SK-N-MC (cell line): ENCODE results near the gene RFX3.

Experiments
- DNase-seq: peaks from one replicate; pipeline ENCODE4 v3.0.0-alpha.2; 2011; ENCODE audit warnings: low read depth, low spot score
- H3K27ac ChIP-seq: fragments of 200-600 bp; sonication (generic); 2 replicates; pipeline ENCODE4 v1.5.1; 2016; ENCODE audit warnings: mixed run types
- H3K36me3 ChIP-seq: fragments of 200-600 bp; sonication (generic); 2 replicates; pipeline ENCODE4 v1.6.1; 2017; ENCODE audit warnings: antibody characterized with exemption, low read length, mixed read lengths; ENCODE audit not compliant: insufficient read depth
- H3K4me3 ChIP-seq: fragments of 200-600 bp; sonication (generic); 2 replicates; pipeline ENCODE4 v1.5.1; 2016
- H3K9ac ChIP-seq: fragments of 200-600 bp; sonication (generic); 2 replicates; pipeline ENCODE4 v1.8.0; 2017; ENCODE audit warnings: mixed run types, mixed read lengths; ENCODE audit not compliant: insufficient read length
- H3K9me3 ChIP-seq: fragments of 200-600 bp; sonication (generic); 2 replicates; pipeline ENCODE4 v1.6.1; 2017; ENCODE audit warnings: low read depth, mild to moderate bottlenecking, antibody characterized with exemption, low read length, moderate library complexity, mixed read lengths
- EZH2 ChIP-seq: fragments of 200-600 bp; sonication (generic); IDR thresholded peaks from one replicate; pipeline ENCODE4 v1.6.1; 2017; ENCODE audit warnings: antibody characterized with exemption
- FOXP2 ChIP-seq: optimal IDR thresholded peaks from 2 replicates; pipeline ENCODE3; 2011; ENCODE audit warnings: mild to moderate bottlenecking, moderate library complexity; ENCODE audit not compliant: insufficient read depth; ENCODE audit errors: extremely low read length, control extremely low read depth
- POLR2AphosphoS5 ChIP-seq: IDR thresholded peaks from 2 replicates; pipeline ENCODE4 v1.6.1; 2012; ENCODE audit warnings: mild to moderate bottlenecking, low read depth, low read length, borderline replicate concordance

RFX3 gene

GRCh38 chr9:3386753-3387152, 139.0 kb downstream of the RFX3 start:
- DNase-seq, result no peak
- Histone ChIP-seq H3K27ac (no peak overlapping the region), H3K4me3 (no peak overlapping the region), H3K9ac (no peak overlapping the region), H3K9me3 (no peaks in the 10 kb centered on the region), H3K36me3 (peaks cover 6% of the 10 kb centered on the region)
- TF ChIP-seq POLR2AphosphoS5 (no peak), FOXP2 (no peak), EZH2 (no peak)

- Histone ChIP-seq H3K36me3 (peaks cover under 1% of the 10 kb centered on the region; the same call in 1 of the 2 replicates), H3K4me3 (no peak overlapping the region), H3K9ac (no peak overlapping the region), H3K9me3 (no peaks in the 10 kb centered on the region), H3K27ac (no peak overlapping the region)
- TF ChIP-seq EZH2 (no peak), POLR2AphosphoS5 (no peak), FOXP2 (no peak)
- DNase-seq, result no peak
These were observed 139.9 kb downstream of the RFX3 start for GRCh38 chr9:3385871-3386270.

GRCh38 chr9:3371842-3372241, 154.0 kb downstream of the RFX3 start:
- DNase-seq, result no peak
- TF ChIP-seq FOXP2, result no peak
- no peak for TF ChIP-seq POLR2AphosphoS5
- TF ChIP-seq EZH2, result no peak
- Histone ChIP-seq H3K36me3 (no peaks in the 10 kb centered on the region), H3K9ac (no peak overlapping the region), H3K27ac (no peak overlapping the region), H3K9me3 (no peaks in the 10 kb centered on the region), H3K4me3 (no peak overlapping the region)

GRCh38 chr9:3370715-3371114, 155.1 kb downstream of the RFX3 start:
- Histone ChIP-seq H3K36me3 (no peaks in the 10 kb centered on the region), H3K27ac (no peak overlapping the region), H3K9me3 (no peaks in the 10 kb centered on the region), H3K4me3 (no peak overlapping the region), H3K9ac (no peak overlapping the region)
- no peak for DNase-seq
- TF ChIP-seq EZH2, result no peak
- no peak for TF ChIP-seq POLR2AphosphoS5
- no peak for TF ChIP-seq FOXP2

- no peak for DNase-seq
- Histone ChIP-seq H3K9me3 (no peaks in the 10 kb centered on the region), H3K4me3 (no peak overlapping the region), H3K9ac (no peak overlapping the region), H3K27ac (no peak overlapping the region), H3K36me3 (no peaks in the 10 kb centered on the region)
- TF ChIP-seq POLR2AphosphoS5 (no peak), EZH2 (no peak), FOXP2 (no peak)
These were observed 158.6 kb downstream of the RFX3 start for GRCh38 chr9:3367185-3367584.

GRCh38 chr9:3361689-3362392, 164.0 kb downstream of the RFX3 start:
- TF ChIP-seq POLR2AphosphoS5 (no peak), FOXP2 (no peak), EZH2 (no peak)
- no peak overlapping the region for H3K4me3 ChIP-seq
- H3K27ac ChIP-seq, result no peak overlapping the region

GRCh38 chr9:3361116-3361515, 164.7 kb downstream of the RFX3 start:
- no peak overlapping the region for H3K9ac ChIP-seq
- DNase-seq, result no peak
- no peak for TF ChIP-seq POLR2AphosphoS5
- no peak for TF ChIP-seq EZH2
- TF ChIP-seq FOXP2, result no peak
- H3K36me3 ChIP-seq, result no peaks in the 10 kb centered on the region
- no peaks in the 10 kb centered on the region for H3K9me3 ChIP-seq
- H3K4me3 ChIP-seq, result no peak overlapping the region
- H3K27ac ChIP-seq, result no peak overlapping the region

More at GRCh38 chr9:3361689-3362392, 164.0 kb downstream of the RFX3 start:
- Histone ChIP-seq H3K36me3 (no peaks in the 10 kb centered on the region), H3K9ac (no peak overlapping the region), H3K9me3 (no peaks in the 10 kb centered on the region)
- DNase-seq, result no peak

- H3K27ac ChIP-seq, result no peak overlapping the region
- H3K9me3 ChIP-seq, result no peaks in the 10 kb centered on the region
- no peak overlapping the region for H3K9ac ChIP-seq
- no peak for TF ChIP-seq POLR2AphosphoS5
- TF ChIP-seq FOXP2, result no peak
- no peak for TF ChIP-seq EZH2
- H3K4me3 ChIP-seq, result no peak overlapping the region
- no peak for DNase-seq
- no peaks in the 10 kb centered on the region for H3K36me3 ChIP-seq
These were observed 165.6 kb downstream of the RFX3 start for GRCh38 chr9:3360245-3360644.

GRCh38 chr9:3359778-3360177, 166.0 kb downstream of the RFX3 start:
- DNase-seq, result no peak
- Histone ChIP-seq H3K9ac (no peak overlapping the region), H3K36me3 (no peaks in the 10 kb centered on the region), H3K9me3 (no peaks in the 10 kb centered on the region), H3K4me3 (no peak overlapping the region), H3K27ac (no peak overlapping the region)
- TF ChIP-seq FOXP2 (no peak), POLR2AphosphoS5 (no peak), EZH2 (no peak)
